GM13976 (cell line): ENCODE data around the gene RUFY4.

ENCODE experiments used
- DNase-seq: peaks from one replicate; pipeline ENCODE4 v3.0.0; 2012; ENCODE audit warnings: low spot score
- in situ Hi-C: fragments of 300-500 bp; cut with MboI; formaldehyde crosslinking; loops from one replicate; pipeline ENCODE4 v1.12.0; 2022; ENCODE audit warnings: low sequenced_read_pairs, mixed read lengths, inconsistent platforms; ENCODE audit not compliant: unreplicated experiment
- TF ChIP-seq, protein P1 (sequence below): IDR thresholded peaks from 2 replicates; pipeline ENCODE4 v1.5.1; 2012; ENCODE audit warnings: borderline replicate concordance, mild to moderate bottlenecking; ENCODE audit not compliant: insufficient read depth; ENCODE audit errors: extremely low read depth, missing control alignments, control extremely low read depth

RUFY4 gene, protein sequence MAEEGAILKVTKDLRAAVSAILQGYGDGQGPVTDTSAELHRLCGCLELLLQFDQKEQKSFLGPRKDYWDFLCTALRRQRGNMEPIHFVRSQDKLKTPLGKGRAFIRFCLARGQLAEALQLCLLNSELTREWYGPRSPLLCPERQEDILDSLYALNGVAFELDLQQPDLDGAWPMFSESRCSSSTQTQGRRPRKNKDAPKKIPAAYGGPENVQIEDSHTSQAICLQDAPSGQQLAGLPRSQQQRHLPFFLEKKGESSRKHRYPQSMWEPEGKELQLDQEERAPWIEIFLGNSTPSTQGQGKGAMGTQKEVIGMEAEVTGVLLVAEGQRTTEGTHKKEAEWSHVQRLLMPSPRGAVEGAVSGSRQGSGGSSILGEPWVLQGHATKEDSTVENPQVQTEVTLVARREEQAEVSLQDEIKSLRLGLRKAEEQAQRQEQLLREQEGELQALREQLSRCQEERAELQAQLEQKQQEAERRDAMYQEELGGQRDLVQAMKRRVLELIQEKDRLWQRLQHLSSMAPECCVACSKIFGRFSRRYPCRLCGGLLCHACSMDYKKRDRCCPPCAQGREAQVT

DNA sequence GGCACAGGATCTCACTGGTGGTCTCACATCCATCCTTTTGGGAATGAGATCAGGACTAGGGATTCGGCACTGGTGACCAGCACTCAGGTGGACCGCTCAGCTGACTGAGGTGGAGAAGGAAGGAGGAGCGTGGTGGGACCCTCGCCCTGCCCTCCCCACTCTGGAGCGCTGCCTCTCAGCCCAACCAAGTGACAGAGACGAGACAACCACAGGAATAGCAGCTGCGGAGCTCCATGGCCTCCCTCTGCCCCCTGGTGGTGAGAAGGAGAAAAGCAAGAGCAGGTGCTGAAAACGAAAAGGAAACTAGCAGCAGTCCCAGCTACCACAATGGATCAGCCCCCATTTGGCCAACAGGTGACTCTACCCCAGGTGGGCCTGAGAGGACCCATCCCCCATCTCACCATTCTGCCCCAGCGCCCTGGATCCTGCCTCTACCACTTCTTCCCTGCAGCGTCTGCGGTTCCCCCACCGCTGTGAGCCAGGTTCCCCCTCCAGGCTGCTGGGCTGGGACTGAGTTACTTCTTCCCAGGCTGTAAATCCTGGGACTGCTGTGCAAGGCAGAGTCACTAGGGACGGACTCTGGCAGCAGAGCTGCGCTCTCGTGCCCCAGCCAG is at the start of gene RUFY4:
TSS of gene RUFY4 (plus strand) at position 533 of the 614 bp plus-strand sequence. CDS start 1,353 bp downstream, outside the sequence.
- TF ChIP-seq, protein P1, sequence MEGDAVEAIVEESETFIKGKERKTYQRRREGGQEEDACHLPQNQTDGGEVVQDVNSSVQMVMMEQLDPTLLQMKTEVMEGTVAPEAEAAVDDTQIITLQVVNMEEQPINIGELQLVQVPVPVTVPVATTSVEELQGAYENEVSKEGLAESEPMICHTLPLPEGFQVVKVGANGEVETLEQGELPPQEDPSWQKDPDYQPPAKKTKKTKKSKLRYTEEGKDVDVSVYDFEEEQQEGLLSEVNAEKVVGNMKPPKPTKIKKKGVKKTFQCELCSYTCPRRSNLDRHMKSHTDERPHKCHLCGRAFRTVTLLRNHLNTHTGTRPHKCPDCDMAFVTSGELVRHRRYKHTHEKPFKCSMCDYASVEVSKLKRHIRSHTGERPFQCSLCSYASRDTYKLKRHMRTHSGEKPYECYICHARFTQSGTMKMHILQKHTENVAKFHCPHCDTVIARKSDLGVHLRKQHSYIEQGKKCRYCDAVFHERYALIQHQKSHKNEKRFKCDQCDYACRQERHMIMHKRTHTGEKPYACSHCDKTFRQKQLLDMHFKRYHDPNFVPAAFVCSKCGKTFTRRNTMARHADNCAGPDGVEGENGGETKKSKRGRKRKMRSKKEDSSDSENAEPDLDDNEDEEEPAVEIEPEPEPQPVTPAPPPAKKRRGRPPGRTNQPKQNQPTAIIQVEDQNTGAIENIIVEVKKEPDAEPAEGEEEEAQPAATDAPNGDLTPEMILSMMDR = peak; percentile 69
- in situ Hi-C loops = loop anchor here (25.0 kb wide), 1 partner anchor 282 kb away; no protein-coding TSS in a partner anchor
- DNase-seq = peak; percentile 81

DNA sequence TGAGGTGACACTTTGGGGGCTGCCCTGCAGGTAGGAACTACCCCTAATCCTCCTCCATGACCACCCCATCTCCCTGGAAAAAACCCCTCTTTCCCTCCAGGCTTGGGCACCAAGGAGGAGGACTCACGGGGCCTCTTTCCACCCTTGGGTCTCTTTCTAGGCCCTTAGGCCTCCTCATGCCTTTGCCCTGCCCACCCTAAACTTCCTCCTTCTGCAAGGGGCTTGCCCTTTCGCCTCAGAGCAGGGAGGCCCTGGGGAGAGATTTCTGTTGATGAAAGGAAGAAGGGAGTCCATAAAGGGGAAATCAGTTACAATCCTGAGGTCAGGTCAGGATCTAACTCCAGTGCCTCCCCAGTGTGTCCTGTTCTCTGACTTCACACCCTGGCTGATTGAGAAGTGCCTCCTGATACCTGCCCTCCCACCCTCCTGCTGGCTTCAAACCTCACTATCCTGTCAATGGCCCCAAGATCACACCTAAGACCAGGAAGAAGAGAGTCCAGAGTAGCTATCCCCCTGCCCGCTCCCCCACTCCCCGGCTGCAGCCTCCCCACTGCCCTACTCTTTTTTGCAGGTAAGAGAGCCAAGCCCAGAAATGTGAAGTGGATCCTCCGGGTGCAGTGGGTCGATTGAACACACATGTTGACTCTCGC is 49.5 kb upstream of the RUFY4 start:
- in situ Hi-C loops = no loop called here
- no peak for DNase-seq
- TF ChIP-seq, protein P1 = no peak

DNA sequence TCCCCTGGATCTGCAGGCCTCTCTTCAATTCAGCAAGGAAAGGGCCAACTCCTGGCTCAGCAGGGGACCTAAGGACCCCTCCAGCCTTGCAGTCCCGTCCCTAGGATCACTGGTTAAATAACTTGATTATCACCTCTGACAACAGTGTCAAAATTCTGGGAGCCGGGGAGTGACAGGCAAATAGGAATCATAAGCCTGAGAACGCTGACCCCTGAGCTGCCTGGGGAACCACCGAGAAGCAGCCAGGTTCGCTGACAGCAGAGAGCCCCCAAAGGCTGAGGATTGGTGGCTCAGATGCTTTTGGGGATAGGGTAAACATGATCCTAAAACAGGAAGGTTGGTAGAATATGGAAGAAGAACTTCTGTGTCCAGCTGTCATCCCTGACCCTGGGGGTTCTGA is 48.8 kb upstream of the RUFY4 start:
- TF ChIP-seq, protein P1 = no peak
- in situ Hi-C loops = no loop called here
- no peak for DNase-seq

DNA sequence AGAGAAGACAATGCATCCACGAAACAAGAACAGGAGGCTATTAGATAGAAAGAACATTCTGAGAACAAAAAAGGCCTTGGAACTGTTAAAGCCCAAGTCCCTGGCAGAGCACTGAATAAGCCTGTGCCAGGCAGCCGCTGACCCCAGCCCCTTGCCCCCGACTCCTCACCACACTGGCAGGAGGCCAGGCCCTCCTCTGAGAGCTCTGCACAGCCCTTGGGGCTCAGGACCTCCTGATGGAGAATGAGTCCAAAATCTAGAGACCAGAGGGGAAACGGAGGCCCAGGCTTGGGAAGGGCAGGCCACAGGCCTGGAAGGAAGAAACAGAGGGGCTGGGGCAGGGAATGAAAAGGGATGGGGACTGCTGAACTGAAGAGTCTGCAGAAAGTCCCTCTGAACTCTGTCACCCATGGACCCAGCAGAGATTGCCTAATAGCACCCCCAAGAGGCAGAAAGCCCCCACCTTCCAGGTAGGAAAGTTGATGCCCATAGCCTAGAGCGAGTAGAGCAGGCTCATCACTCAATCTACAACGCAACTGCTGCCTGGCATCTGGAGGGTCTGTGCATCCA is 48.0 kb upstream of the RUFY4 start:
- in situ Hi-C loops = no loop called here
- no peak for DNase-seq
- TF ChIP-seq, protein P1 = no peak

DNA sequence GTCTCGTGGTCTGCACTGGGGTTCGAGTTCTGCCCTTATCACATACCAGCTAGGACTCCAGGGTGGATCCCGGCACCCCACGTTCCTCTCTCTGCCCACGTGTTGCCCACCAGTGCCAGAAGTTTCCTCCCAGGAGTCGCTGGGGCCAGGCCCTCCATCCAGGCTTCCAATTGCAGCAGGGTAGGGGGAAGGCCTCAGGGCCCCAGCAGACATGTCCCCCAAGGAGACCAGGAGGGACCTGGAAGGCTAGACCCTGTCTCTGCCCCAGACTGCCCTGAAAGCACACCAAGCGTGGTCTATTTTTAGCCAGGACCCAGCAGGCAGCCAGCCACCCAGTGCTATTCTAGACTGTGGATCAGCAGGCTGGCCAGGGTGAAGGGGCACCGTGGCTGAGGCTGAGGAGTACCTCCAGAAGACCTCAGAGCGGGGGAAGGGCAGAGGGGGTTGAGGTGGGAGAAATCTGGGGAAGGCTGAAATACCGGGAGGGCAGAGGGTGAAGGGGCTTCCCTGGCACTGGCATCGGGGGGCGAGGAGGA is 47.4 kb upstream of the RUFY4 start:
- in situ Hi-C loops = no loop called here
- DNase-seq = no peak

More for the DNA sequence above, 47.4 kb upstream of the RUFY4 start:
- TF ChIP-seq, protein P1 = no peak
